ENCODE data around the gene PIGT.

DNA sequence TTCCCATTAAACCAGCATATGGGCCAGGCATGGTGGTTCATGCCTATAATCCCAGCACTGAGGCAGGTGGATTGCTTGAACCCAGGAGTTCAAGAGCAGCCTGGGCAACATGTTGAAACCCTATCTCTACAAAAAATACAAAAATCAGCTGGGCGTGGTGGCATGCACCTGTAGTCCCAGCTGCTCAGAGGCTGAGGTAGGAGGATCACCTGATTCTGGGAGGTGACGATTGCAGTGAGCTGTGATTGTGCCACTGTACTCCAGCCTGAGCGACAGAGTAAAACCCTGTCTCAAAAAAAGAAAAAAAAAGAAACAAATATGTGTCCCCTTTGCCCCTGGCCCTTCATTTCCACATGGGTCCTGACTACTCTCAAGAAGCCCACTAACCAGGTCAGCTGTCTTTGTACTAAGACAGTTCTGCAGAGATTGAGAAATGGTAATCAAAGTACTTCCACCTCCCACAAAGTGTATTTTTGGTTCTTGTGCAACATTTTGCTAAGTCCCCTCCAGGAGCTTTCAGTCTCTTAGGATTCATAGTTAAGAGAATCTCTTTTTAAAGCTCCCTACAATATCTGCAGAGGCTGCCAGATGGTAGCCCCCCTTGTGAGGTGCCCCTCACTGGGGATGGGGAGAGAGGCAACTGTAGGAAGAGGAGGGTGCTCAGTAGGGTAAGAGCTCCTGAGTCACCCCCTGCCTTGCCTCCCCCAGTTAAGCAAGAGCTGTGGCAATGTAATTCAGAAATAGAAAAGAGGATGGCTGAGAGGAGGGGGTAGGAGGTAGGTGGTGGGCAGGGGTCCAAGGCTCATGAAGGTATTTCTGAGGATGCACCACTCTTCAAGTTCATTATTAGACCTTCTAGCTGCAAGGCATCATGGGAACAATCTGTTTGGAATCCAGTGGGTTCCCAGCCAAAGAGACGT is 37.1 kb downstream of the PIGT start:
- no peak for TF ChIP-seq EZH2 (IDR thresholded peaks at IDR 0.05; ENCODE audit: low read length, missing control alignments)
- TF ChIP-seq, protein P1, sequence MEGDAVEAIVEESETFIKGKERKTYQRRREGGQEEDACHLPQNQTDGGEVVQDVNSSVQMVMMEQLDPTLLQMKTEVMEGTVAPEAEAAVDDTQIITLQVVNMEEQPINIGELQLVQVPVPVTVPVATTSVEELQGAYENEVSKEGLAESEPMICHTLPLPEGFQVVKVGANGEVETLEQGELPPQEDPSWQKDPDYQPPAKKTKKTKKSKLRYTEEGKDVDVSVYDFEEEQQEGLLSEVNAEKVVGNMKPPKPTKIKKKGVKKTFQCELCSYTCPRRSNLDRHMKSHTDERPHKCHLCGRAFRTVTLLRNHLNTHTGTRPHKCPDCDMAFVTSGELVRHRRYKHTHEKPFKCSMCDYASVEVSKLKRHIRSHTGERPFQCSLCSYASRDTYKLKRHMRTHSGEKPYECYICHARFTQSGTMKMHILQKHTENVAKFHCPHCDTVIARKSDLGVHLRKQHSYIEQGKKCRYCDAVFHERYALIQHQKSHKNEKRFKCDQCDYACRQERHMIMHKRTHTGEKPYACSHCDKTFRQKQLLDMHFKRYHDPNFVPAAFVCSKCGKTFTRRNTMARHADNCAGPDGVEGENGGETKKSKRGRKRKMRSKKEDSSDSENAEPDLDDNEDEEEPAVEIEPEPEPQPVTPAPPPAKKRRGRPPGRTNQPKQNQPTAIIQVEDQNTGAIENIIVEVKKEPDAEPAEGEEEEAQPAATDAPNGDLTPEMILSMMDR (conservative IDR thresholded peaks at IDR 0.05 in 1 of 2, IDR thresholded peaks at IDR 0.05 in 1 of 2; ENCODE audit: low read depth in 1 of 2, low read length in 2 of 2): no peak

Data from fibroblast of lung (primary cell).